Germinal center (tissue), 1 donor: ENCODE results near the gene CPN2.

Source experiments
- DNase-seq: peaks from one replicate; pipeline ENCODE4 v3.0.0; 2012; ENCODE audit warnings: mixed read lengths, low spot score

Gene CPN2

DNA sequence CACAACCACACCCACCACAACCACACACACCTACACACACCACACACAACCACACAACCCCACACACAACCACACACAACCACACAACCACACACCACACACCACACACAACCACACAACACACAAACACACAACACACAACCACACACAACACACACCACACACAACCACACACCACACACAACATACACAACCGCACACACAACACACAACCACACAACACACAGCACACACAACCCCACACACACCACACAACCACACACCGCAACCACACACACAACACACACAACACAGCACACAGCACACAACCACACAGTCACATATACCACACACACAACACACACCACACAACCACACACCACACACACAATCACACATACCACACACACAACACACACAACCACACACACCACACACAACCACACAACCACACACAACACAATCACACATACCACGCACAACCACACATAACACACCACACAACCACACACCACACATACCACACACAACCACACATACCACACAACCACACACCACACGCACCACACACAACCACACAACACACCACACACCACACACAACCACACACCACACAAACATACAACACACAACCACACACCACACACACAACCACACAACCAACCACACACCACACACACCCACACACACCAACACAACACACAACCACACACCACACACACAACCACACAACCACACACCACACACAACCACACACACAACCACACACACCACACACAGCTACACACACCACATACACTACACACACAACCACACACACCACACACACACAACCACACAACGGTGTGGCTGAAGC, 23.7 kb downstream of the CPN2 start:
- no peak for DNase-seq

DNA sequence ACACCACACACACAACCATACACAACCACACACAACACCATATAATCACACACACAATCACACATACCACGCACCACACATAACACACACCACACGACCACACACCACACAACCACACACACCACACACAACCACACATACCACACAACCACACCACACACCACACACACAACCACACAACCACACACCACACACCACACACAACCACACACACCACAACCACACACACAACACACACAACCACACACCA, 24.2 kb downstream of the CPN2 start:
- DNase-seq: no peak

DNA sequence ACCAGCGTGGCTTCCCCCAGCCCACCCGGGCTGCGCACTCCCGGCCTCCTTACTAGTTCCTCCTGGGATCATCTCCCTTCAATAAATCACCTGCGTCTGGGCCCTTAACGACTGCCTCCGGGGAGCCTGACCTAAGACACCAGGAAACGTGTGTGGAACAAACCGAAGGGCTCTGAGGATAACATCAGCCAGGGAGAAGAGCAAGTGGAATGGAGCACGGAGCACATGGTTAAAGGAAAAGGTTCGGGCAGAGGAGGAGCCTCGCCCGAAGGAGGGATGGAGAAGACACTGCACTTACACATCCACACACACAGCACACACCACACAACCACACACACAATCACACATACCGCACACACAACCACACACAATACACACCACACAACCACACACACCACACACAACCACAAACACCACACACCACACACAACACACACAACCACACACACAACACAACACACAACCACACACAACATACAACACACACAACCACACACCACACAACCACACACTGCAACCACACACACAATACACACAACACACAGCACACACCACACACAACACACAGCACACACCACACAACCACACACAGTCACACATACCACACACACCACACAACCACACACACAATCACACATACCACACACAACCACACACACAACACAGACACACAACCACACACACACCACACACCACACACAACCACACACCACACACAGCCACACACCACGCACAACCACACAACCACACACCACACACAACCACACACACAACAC, 24.7 kb downstream of the CPN2 start:
- no peak for DNase-seq

DNA sequence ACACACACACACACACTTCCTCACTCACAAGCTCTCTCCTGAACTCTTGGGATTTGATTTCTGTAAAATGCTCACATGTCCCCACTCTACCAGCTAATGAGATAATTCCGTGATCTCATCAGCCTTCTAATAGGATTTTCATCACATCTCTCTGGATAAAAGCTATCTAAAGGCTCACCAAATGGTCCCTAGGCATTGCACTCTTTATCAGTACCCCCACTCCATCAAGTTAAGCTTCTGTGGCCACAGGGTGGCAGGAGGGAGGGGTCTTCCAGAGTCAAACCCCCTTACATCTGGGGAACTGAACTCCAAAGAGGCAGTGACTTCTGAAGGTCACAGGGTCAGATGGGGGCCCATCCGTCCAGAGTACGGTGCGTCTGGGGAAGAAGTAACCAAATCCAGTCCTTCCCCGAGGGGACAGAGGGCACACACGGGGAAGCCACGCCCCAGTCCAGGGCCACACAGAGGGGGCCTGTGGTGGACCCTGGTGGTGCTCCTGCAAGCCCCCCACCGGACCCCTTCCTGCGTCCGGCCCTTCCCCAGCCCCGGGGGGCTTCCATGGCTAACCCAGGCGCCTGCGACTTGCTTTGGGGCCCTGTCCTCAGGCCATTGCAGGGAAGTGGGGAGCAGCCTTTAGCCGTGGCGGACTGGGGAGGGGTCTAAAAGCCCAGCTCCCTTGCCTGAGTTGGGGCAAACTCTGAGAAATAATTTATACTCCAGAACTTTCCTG, 25.5 kb downstream of the CPN2 start:
- no peak for DNase-seq

DNA sequence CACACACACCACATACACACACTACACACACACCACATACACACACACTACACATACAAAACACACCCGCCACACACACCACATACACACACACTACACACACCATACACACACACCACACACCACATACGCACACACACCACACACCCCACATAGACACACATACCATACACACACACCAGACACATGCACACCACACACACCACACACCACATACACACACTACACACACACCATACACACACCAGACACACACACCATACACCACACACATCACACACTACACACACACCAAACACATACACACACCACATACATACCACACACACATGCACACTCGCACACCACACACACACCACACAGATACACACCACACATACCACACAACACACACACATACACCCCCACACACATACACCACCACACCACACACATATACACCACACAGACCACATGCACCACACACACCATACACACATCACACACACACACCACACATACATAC, 26.3 kb downstream of the CPN2 start:
- DNase-seq: no peak

DNA sequence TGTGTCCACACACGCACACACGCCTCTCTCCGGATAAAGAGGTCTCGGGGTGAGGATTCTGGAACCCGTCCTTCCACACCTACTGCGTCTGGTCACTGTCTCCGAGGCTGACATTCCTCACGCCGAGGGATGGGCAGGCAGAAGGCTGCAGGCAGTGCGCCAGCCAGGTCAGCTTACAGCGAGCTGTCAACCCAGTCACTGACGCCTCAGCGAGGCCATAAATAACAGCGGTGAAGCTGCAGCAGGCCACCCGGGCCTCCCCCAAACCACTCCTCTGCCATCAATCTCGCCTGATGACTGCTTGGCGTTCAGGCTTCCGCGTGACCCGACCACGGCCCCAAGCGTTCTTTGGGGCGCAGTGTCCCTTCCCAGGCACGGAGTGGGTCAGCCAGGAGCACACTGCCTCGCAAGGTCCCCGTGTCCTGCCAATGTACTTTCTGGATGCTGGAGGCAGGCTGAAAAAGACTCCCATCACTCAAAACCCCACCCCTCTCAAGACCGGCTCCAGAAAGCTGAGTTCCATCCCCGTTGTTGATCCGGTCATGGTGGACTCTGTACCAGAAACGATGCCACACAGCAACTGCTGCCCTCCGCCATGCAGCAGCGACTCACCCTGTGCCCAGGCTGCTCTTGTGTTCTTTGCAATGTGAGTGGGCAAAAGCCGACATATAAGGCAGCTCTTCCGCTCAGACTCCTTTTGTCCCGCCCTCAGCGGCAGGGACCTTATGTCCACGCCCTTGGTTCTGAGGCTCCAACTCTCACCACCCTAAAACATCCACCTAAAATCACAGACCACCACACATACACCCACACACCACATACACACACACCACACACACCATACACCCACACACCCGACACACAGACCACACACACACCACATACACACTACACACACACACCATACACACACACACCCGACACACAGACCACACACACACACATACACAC, 27.1 kb downstream of the CPN2 start:
- DNase-seq: peak; percentile 41

GRCh38 chr3:194322678-194323211, 28.4 kb downstream of the CPN2 start:
- no peak for DNase-seq

GRCh38 chr3:194321693-194322640, 29.2 kb downstream of the CPN2 start:
- no peak for DNase-seq

- DNase-seq: no peak
Observed at GRCh38 chr3:194320744-194321243, 30.3 kb downstream of the CPN2 start.

- DNase-seq: no peak
Observed at GRCh38 chr3:194320100-194320499, 31.0 kb downstream of the CPN2 start.

- no peak for DNase-seq
Observed at GRCh38 chr3:194318511-194319161, 32.5 kb downstream of the CPN2 start.

GRCh38 chr3:194316918-194317317, 34.2 kb downstream of the CPN2 start:
- DNase-seq: no peak

DNA sequence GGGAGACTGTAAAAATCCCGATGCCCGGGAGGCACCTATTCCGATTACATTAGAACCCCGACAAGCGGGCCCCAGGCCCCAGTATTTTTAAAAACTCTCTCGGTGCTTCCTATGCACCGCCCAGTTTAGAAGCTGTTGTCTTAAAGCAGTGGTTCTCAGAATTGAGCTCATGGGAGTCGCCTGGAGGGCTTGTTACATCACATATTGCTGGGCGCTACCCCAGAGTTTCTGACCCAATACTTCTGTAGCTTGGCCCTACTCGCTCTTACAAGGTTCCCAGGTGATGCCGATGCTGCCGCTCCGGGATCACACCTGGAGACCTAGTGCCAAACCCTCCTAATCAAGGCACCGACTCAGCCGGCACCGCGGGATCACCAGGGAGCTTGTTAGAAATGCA, 35.2 kb downstream of the CPN2 start:
- no peak for DNase-seq

GRCh38 chr3:194315088-194315964, 35.8 kb downstream of the CPN2 start:
- peak; percentile 86 for DNase-seq

DNA sequence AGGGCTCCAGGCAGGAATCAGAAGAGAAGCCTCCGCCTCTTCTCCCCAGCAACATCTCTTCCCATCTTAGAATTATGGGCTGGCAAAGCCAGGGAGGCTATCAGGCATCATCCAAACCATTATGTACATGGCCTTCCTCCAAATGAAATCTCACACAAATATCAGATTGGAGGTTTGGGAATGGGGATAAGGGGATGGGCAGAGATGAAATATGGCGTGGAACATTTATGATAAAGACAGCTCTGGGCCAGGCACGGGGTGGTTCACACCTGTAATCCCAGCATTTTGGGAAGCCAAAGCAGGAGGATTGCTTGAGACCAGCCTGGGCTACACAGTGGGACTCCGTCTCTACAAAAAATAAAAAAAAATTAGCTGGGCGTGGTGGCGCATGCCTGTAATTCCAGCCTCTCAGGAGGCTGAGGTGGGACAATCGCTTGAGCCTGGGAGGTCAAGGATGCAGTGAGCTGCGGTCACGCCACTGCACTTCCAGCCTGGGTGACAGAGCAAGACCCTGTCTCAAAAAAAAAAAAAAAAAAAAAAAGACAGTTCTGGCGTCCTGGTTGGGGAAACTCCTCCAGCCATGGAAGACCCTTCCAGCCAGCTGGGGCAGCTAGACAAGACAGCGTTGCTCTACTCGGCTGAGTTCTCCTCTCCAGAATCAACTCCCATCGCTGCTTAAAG, 36.6 kb downstream of the CPN2 start:
- no peak for DNase-seq

DNA sequence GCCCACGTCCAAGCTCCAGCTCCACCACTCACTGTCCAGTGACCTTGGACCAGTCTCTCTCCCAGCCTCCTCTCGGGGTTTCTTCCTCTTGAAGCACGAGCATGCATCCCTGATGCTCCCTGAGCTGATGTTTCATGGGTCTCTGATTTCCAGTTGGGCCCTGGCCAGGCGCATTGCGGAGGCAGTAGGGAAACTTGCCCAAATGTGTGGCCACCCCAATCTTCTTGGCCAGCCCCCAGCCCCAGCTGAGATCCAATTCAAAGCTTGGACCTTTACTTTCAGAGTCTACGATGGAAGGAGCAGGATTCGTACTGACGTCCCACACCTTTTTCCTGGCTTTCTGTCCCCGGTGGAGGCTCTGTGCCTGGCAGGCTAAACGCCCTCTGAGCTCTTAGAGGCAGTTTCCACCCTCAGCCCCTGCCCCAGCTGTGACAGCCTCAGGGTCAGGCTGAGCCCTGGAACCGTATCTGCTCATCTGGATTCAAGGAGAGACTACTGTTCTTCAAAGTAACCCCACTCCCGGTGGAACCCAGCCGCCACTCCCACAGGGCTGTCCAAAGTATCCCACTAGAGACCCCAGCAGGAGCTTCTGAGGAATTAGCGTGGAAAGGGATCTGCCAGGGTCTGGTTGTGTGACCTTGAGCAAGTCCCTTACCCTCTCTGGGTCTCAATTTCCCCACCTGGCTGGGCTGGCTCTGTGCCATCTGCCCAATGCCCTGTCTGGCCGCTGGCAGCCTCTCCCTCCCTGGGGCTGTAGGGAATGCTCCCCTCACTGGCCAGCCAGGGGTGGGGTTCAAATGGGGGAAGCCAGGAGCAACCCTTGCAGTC, 37.4 kb downstream of the CPN2 start:
- DNase-seq: no peak

DNA sequence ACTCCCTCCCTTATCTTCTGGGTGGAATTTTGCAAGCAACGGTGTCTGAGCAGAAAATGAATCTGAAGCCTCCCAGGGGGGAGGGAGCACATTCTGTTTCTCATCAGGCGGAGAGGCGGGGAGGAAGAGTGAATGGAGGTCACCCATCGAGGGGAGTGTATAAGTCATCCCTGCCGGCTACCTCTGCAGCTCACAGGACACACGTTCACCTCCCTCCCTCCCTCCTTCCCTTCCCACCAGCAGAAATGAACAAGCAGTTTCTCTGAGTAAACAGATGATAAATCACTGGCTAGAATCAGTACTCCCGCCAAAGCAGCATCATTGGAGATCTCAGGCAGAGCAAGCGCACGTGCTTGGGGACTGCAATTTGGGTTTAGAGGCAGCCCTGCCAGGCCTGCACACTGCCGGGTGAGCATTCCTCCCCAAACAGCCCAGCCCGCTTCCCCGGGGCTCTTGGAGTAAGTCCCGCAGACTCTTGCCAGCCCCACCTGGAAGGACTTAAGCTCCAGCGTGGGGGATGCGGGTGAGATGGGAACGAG, 38.3 kb downstream of the CPN2 start:
- no peak for DNase-seq
